ENCODE results near the gene PRKAG3. TPM values are rescaled to one million over a fixed set of nuclear protein-coding genes. Genes with fewer than 3 reads are reported as not detected.

PRKAG3 gene
- total RNA-seq, 1 donor from 2014 or later = not detected

GRCh38 chr2:218837495-218837894, 5.9 kb upstream of the PRKAG3 start:
- ATAC-seq = no peak

DNA sequence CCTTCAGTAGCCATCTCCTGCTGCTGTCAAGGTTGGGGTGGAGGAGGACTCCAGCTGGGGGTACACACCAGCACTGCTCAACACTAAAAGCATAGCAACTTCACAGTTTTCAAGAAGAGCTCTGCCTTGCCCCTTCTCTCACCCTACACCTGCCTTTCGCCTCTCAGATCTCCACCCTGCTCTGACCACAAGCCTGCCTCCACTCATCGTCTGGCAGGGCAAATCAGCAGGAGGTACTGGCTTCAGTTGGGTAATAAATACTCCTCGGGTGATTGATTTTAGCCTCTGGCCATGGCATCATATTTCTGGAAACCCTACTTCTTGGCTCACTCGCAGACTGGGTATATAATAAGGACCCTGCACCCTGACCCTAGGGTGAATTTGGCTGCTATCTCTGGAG, 3.1 kb upstream of the PRKAG3 start:
- no peak for ATAC-seq

GRCh38 chr2:218833023-218833609, 1.5 kb upstream of the PRKAG3 start:
- ATAC-seq = no peak

GRCh38 chr2:218832520-218832919, 917 bp upstream of the PRKAG3 start:
- ATAC-seq = no peak

GRCh38 chr2:218832081-218832480, 478 bp upstream of the PRKAG3 start:
- no peak for ATAC-seq

DNA sequence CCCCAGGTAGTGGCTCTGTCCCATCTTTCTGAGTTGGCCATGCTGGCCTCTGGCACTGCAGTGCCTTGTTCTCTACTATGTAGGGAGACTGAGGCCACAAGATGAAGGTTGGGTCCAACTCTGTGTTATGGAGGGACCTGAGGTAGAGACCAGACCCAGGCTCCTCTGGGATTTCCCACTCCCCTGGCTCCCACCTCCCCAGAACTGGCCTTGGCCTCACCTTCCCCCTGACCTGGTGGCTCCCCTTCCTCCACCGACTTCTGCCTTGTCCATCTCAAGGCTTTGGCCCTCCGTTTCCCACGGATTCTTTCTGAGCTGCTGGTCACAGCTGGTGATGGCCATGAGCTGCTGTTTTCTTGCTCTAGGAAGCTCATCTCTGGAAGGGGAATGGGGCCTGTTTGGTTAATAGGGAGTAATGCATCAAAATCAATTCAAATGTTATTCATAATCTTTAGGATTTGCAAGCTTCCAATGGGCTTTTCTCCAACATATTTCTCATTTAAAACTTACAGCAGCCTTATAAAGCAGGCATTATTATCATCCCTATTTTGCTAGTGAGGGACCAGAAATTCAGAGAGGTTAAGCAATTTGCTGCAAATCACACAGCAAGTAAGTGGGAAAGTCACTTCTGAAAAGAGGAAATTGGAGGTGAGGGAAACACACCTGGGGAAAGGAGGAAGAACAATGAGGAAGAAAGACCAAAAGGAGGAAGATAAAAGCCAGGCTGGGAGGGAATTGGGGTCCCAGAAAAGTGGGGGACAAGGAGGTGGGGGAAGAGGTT, 887 bp downstream of the PRKAG3 start:
- ATAC-seq = no peak

DNA sequence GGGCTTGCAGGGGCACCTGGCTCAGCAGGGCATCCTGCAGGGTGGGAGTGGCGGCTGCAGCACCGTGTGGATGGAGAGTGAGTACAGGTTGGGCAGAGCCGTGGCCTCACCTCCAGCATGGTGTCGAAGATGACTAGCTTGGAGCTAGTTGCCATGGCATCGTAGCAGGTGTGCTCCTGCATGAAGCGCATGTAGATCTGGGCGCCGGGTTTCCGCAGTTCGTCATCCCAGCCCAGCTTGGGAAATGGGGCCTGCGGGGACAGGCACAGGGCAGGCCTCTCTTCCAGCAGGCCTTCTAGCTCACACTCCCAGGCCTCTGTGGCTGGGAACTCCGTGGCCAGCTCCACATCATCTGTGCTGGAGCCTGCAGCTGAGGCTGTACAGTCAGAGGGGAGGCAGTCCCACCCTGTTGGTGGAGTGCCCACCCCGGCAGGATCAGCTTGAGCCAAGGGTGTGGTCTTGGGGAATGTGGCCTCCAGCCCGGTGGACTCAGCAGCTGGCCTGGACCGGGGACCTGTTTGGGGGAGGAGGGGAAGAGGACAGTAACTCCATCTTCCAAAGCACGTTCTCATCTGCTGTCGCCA, 1.6 kb downstream of the PRKAG3 start:
- ATAC-seq = peak; percentile 52

- no peak for ATAC-seq
These were observed 3.2 kb downstream of the PRKAG3 start for GRCh38 chr2:218828477-218828778.

GRCh38 chr2:218827701-218828476, 3.7 kb downstream of the PRKAG3 start:
- no peak for ATAC-seq

- no peak for ATAC-seq
These were observed 4.8 kb downstream of the PRKAG3 start for GRCh38 chr2:218826791-218827190.

GRCh38 chr2:218824004-218824403, 7.6 kb downstream of the PRKAG3 start:
- ATAC-seq = no peak

DNA sequence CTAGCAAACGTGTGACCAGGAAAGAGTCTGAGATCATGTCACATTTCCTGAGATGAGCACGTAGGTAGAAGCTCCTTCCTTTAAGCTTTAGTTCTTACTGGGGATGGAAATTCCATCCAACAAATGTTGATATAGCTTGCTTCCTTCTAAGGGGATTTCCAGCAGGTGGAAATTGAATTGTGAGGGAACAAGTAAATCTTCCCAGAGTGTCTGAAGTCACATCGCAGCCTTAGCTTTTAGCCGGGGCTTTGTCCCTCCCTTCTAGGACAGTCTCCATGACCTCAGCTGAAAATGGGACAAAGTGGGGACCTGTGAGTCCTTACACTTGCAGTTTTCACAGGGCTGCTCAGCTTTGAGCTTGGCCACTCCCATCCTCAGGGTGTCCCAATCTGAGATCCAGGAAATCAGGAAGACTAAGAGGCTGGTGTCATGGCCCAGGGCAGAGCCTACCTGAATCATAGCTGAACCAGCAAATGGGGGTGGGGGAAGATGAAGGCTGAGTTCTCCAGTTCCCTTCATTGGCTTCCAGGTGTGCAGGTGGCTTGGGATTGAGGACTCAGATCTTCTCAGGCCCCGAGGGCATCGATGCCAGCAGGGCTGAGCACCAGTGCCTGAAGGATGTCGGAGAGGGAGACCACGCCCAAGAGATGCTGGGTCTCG, 8.3 kb downstream of the PRKAG3 start:
- no peak for ATAC-seq

DNA sequence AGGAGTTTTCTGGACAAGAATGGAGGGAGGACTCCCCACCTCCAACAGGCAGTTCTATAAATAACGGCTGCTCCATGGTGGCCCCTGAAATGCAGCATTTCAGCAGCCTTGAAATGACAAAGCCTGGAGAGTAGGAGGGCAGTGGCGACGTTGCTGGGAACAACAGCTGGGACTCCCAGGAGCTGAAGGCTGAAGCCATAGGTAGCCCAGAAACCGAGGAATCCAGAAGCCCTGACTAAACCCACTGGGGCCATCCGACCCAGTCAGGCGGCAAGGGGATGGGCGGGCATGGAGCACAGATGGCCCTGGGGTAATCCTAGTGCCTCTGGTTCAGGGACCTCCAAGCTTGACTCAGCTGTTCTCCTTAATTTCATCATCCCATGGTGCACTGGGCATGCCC, 9.0 kb downstream of the PRKAG3 start:
- ATAC-seq = no peak

DNA sequence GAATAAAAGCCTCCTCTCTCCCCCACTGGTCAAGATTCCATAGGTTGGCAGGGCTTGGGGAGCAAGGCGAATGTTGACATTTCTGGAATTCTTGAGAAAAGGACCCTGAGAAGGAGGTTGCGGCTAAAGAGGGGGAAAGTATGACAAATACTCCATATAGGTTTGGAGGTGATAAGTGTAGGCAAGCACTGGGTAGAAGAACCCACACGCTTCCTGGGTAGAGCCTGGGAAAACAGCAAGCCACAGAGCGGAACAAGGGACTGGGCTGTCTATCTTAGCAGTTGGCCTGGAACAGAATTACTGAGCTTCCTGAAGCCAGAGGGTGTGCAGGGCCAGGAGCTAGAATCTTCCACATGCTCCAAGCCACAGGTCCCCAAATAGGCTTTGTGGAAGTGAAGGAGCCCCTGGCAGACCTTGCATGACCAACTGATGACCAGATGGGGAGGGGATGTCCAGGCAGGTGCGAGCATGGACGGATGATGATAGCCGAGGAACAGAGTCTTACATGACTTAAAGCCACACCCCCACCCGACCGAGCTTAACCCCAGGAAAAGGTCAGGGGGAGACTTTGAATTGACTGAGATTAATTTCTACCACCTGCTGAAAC, 9.9 kb downstream of the PRKAG3 start:
- no peak for ATAC-seq

GRCh38 chr2:218820746-218821369, 10.7 kb downstream of the PRKAG3 start:
- ATAC-seq = no peak

GRCh38 chr2:218819093-218819492, 12.5 kb downstream of the PRKAG3 start:
- no peak for ATAC-seq

DNA sequence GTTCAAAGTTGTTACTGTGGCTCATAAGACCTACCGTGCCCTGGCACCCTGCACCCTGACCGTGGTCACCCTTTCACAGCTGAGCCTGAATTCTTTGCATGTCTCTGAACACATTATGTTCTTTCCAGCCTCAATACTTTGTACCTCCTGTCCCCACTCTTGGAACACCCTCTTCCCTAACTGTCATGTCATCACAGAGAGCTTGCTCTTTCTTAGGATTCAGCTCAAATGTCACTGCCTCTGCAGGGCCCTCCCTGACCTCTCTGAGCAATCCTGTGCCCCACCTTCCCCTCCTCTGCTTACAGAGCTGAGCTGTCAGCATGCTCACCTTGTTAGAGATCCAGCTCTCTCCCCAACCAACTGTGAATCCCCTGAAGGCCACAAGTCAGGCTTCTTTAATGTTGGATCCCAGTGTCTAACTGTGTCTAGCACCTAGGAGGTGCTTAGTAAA, 15.0 kb downstream of the PRKAG3 start:
- ATAC-seq = no peak

DNA sequence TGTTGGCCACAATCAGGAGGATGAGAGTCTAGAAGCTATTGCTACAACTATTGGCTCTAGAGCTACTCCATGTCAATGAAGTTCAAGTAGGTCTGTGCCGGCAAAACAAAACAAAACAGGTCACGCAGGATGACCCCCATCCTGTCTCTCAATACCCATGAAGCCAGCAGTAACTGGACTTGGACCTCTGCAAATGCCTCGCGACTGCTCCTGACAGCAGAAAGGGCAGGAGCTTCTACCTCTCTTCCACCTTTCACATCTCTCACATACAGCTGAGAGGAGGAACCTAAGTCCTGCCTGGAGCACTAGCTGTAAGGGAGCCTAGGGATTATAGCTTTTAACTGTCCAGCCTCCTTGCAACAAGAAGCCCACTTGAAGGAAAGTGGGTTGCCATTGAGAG, 16.0 kb downstream of the PRKAG3 start:
- no peak for ATAC-seq

DNA sequence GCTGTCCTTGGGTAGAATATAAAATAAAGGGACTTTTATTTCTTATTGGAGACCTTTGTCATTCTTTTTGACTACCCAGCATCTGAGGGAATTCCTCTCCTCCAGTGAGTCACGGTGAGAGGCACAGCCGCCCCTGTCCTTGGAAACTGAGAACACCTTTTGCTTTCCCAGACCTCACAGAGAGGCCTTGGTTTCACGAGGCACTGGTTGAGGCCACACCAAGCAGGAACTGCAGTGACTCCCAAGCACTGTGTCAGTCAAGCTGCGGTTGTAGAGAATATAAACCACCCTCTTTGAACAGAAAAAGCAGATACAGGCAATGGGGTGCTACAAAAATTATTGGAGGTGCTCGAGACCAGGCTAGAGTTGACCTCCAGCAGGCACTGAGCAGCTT, 16.4 kb downstream of the PRKAG3 start:
- ATAC-seq = no peak

DNA sequence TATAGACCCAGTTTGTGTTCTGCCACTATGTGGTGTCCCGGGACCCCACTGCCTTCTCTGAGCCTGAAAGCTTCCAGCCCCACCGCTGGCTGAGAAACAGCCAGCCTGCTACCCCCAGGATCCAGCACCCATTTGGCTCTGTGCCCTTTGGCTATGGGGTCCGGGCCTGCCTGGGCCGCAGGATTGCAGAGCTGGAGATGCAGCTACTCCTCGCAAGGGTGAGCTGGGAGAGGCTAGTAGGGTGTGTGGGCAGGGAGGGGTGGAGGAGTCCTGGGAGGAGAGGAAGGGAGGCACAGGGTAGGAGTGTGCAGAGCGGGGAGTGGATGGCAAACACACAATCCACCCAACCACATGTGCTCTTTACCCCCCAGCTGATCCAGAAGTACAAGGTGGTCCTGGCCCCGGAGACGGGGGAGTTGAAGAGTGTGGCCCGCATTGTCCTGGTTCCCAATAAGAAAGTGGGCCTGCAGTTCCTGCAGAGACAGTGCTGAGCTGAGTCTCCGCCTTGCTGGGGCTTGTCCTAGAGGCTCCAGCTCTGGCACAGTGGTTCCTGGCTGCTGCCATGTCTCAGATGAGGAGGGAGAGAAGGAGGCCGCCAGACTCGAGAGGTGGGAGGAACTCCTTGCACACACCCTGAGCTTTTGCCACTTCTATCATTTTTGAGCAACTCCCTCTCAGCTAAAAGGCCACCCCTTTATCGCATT, 16.9 kb downstream of the PRKAG3 start:
- peak; percentile 51 for ATAC-seq

- no peak for ATAC-seq
These were observed 17.7 kb downstream of the PRKAG3 start for GRCh38 chr2:218813771-218814460.
